Dendritic cell treated with granulocyte-macrophage colony-stimulating factor and Interleukin-4, amounts not matched to agents 40 ng/mL and 50 ng/mL, for 4 days (primary cell): ENCODE data around the gene DCP2.

Source experiments
- H3K27ac Mint-ChIP-seq: one replicate; pipeline ENCODE4 v1.8.0; 2022; ENCODE audit warnings: mild to moderate bottlenecking, mixed read lengths
- H3K27me3 Mint-ChIP-seq: one replicate; pipeline ENCODE4 v1.8.0; 2022; ENCODE audit warnings: mild to moderate bottlenecking, mixed read lengths
- H3K36me3 Mint-ChIP-seq: one replicate; pipeline ENCODE4 v1.8.0; 2022; ENCODE audit warnings: low read depth, mixed read lengths
- H3K4me1 Mint-ChIP-seq: one replicate; pipeline ENCODE4 v1.8.0; 2022; ENCODE audit warnings: low read depth, mixed read lengths
- H3K4me3 Mint-ChIP-seq: one replicate; pipeline ENCODE4 v1.8.0; 2022; ENCODE audit warnings: mild to moderate bottlenecking, moderate library complexity, mixed read lengths
- H3K9me3 Mint-ChIP-seq: one replicate; pipeline ENCODE4 v1.8.0; 2022; ENCODE audit warnings: mixed read lengths
- intact Hi-C: fragments of 100-400 bp; cut with micrococcal nuclease; formaldehyde crosslinking; loops from one replicate; pipeline ENCODE4 v1.15.0; 2022

The DCP2 gene

GRCh38 chr5:112975721-112976431 is 722 bp upstream of the DCP2 start:
- Mint-ChIP-seq H3K4me1 (peaks cover 23% of the 10 kb centered on the region), H3K27ac (peak overlapping the region; percentile 100)
- intact Hi-C loops: loop anchor here (1.0 to 5.0 kb wide), 5 partner anchors 12 to 536 kb away; partner anchors contain the start of genes REEP5, SRP19 and YTHDC2

GRCh38 chr5:112977440-112977861 is 853 bp downstream of the DCP2 start:
- intact Hi-C loops: loop anchor here (5.0 kb wide), 3 partner anchors 55 to 535 kb away; partner anchors contain the start of genes REEP5 and YTHDC2
- peak overlapping the region; percentile 100 for H3K27ac Mint-ChIP-seq
- H3K4me3 Mint-ChIP-seq: peak overlapping the region; percentile 99
- H3K9me3 Mint-ChIP-seq: no peaks in the 10 kb centered on the region
- H3K4me1 Mint-ChIP-seq: peaks cover 32% of the 10 kb centered on the region
- H3K36me3 Mint-ChIP-seq: peaks cover 26% of the 10 kb centered on the region
- no peaks in the 10 kb centered on the region for H3K27me3 Mint-ChIP-seq

More at GRCh38 chr5:112975721-112976431, 722 bp upstream of the DCP2 start:
- Mint-ChIP-seq H3K4me3 (peak overlapping the region; percentile 99), H3K36me3 (peaks cover 12% of the 10 kb centered on the region), H3K9me3 (no peaks in the 10 kb centered on the region), H3K27me3 (no peaks in the 10 kb centered on the region)

- peaks cover 40% of the 10 kb centered on the region for H3K36me3 Mint-ChIP-seq
- peaks cover 45% of the 10 kb centered on the region for H3K4me1 Mint-ChIP-seq
- H3K9me3 Mint-ChIP-seq: no peaks in the 10 kb centered on the region
- no peaks in the 10 kb centered on the region for H3K27me3 Mint-ChIP-seq
- no peak overlapping the region for H3K4me3 Mint-ChIP-seq
- H3K27ac Mint-ChIP-seq: no peak overlapping the region
- intact Hi-C loops: loop anchor here (5.0 kb wide), 3 partner anchors 57 to 533 kb away; partner anchors contain the start of genes REEP5 and YTHDC2
Observed at GRCh38 chr5:112978836-112979235, 2.2 kb downstream of the DCP2 start.

- Mint-ChIP-seq H3K27ac (no peak overlapping the region), H3K36me3 (peaks cover 45% of the 10 kb centered on the region), H3K4me3 (peak overlapping the region; percentile 41), H3K9me3 (no peaks in the 10 kb centered on the region), H3K27me3 (no peaks in the 10 kb centered on the region), H3K4me1 (peaks cover 49% of the 10 kb centered on the region)
- intact Hi-C loops: loop anchor here (5.0 kb wide), 3 partner anchors 57 to 533 kb away; partner anchors contain the start of genes REEP5 and YTHDC2
Observed at GRCh38 chr5:112979723-112980122, 3.1 kb downstream of the DCP2 start.

GRCh38 chr5:112983363-112983762 is 6.8 kb downstream of the DCP2 start:
- Mint-ChIP-seq H3K4me3 (no peak overlapping the region), H3K36me3 (peaks cover 58% of the 10 kb centered on the region), H3K9me3 (no peaks in the 10 kb centered on the region), H3K27ac (no peak overlapping the region), H3K27me3 (no peaks in the 10 kb centered on the region), H3K4me1 (peaks cover 39% of the 10 kb centered on the region)
- intact Hi-C loops: no loop called here

- Mint-ChIP-seq H3K27me3 (no peaks in the 10 kb centered on the region), H3K4me1 (peaks cover 29% of the 10 kb centered on the region), H3K36me3 (peaks cover 73% of the 10 kb centered on the region), H3K4me3 (no peak overlapping the region), H3K9me3 (no peaks in the 10 kb centered on the region), H3K27ac (no peak overlapping the region)
- intact Hi-C loops: no loop called here
Observed at GRCh38 chr5:112986224-112986623, 9.6 kb downstream of the DCP2 start.

GRCh38 chr5:112995764-112996618 is 19.4 kb downstream of the DCP2 start:
- no peaks in the 10 kb centered on the region for H3K9me3 Mint-ChIP-seq
- H3K4me1 Mint-ChIP-seq: no peaks in the 10 kb centered on the region
- H3K27ac Mint-ChIP-seq: no peak overlapping the region
- H3K36me3 Mint-ChIP-seq: peaks cover 81% of the 10 kb centered on the region
- no peak overlapping the region for H3K4me3 Mint-ChIP-seq
- intact Hi-C loops: loop anchor here (5.0 kb wide), 2 partner anchors 516 to 586 kb away; partner anchors contain the start of gene YTHDC2
- H3K27me3 Mint-ChIP-seq: no peaks in the 10 kb centered on the region

GRCh38 chr5:112996830-112997374 is 20.3 kb downstream of the DCP2 start:
- Mint-ChIP-seq H3K4me3 (no peak overlapping the region), H3K4me1 (no peaks in the 10 kb centered on the region), H3K27me3 (no peaks in the 10 kb centered on the region), H3K9me3 (no peaks in the 10 kb centered on the region), H3K36me3 (peaks cover 86% of the 10 kb centered on the region), H3K27ac (no peak overlapping the region)
- intact Hi-C loops: loop anchor here (5.0 kb wide), 2 partner anchors 515 to 585 kb away; partner anchors contain the start of gene YTHDC2

- intact Hi-C loops: loop anchor here (5.0 kb wide), 2 partner anchors 514 to 584 kb away; partner anchors contain the start of gene YTHDC2
- H3K4me3 Mint-ChIP-seq: no peak overlapping the region
- no peaks in the 10 kb centered on the region for H3K4me1 Mint-ChIP-seq
- H3K36me3 Mint-ChIP-seq: peaks cover 86% of the 10 kb centered on the region
- no peak overlapping the region for H3K27ac Mint-ChIP-seq
- no peaks in the 10 kb centered on the region for H3K27me3 Mint-ChIP-seq
- no peaks in the 10 kb centered on the region for H3K9me3 Mint-ChIP-seq
Observed at GRCh38 chr5:112998296-112998695, 21.7 kb downstream of the DCP2 start.

GRCh38 chr5:113000466-113000865 is 23.9 kb downstream of the DCP2 start:
- H3K27ac Mint-ChIP-seq: no peak overlapping the region
- no peaks in the 10 kb centered on the region for H3K4me1 Mint-ChIP-seq
- no peaks in the 10 kb centered on the region for H3K9me3 Mint-ChIP-seq
- peaks cover 89% of the 10 kb centered on the region for H3K36me3 Mint-ChIP-seq
- no peaks in the 10 kb centered on the region for H3K27me3 Mint-ChIP-seq
- intact Hi-C loops: no loop called here
- H3K4me3 Mint-ChIP-seq: no peak overlapping the region

GRCh38 chr5:113002423-113002822 is 25.8 kb downstream of the DCP2 start:
- Mint-ChIP-seq H3K9me3 (no peaks in the 10 kb centered on the region), H3K27me3 (no peaks in the 10 kb centered on the region), H3K4me1 (peaks cover 4% of the 10 kb centered on the region), H3K4me3 (no peak overlapping the region), H3K27ac (no peak overlapping the region), H3K36me3 (peaks cover 94% of the 10 kb centered on the region)
- intact Hi-C loops: no loop called here

GRCh38 chr5:113003763-113004162 is 27.2 kb downstream of the DCP2 start:
- H3K27ac Mint-ChIP-seq: no peak overlapping the region
- no peak overlapping the region for H3K4me3 Mint-ChIP-seq
- intact Hi-C loops: no loop called here
- H3K27me3 Mint-ChIP-seq: no peaks in the 10 kb centered on the region
- H3K9me3 Mint-ChIP-seq: no peaks in the 10 kb centered on the region
- H3K4me1 Mint-ChIP-seq: peaks cover 4% of the 10 kb centered on the region
- H3K36me3 Mint-ChIP-seq: peaks cover 94% of the 10 kb centered on the region

GRCh38 chr5:113005454-113005853 is 28.9 kb downstream of the DCP2 start:
- Mint-ChIP-seq H3K4me3 (no peak overlapping the region), H3K4me1 (peaks cover 4% of the 10 kb centered on the region), H3K27me3 (no peaks in the 10 kb centered on the region), H3K9me3 (no peaks in the 10 kb centered on the region), H3K36me3 (peaks cover 94% of the 10 kb centered on the region), H3K27ac (no peak overlapping the region)
- intact Hi-C loops: no loop called here
